HL-60 (cell line): Measurements from ENCODE around the gene AKT1.

Experiments used
- DNase-seq, 2 experiments: peaks; one replicate each; pipeline ENCODE4 v3.0.0-alpha.2; 2010 to 2020; ENCODE audit warnings: low read depth in 1 of 2, low spot score in 1 of 2
- H3K27ac ChIP-seq: fragments of 250-450 bp; sonication (Bioruptor Pico); replicated peaks from 2 replicates; pipeline ENCODE4 v1.5.1; 2020; ENCODE audit warnings: mild to moderate bottlenecking, moderate library complexity
- H3K27me3 ChIP-seq: fragments of 250-450 bp; sonication (Bioruptor Pico); 2 replicates; pipeline ENCODE4 v1.5.1; 2021; ENCODE audit warnings: mild to moderate bottlenecking, moderate library complexity; ENCODE audit not compliant: insufficient read depth, poor library complexity, severe bottlenecking
- H3K4me3 ChIP-seq: replicated peaks from 2 replicates; pipeline ENCODE4 v1.5.1; 2011; ENCODE audit warnings: mild to moderate bottlenecking, control low read depth, low read length; ENCODE audit not compliant: insufficient read depth
- CTCF ChIP-seq: IDR thresholded peaks from one replicate; pipeline ENCODE4 v1.5.1; 2011; ENCODE audit warnings: low read length, control low read depth, inconsistent platforms; ENCODE audit not compliant: insufficient read depth
- GABPA ChIP-seq: IDR thresholded peaks from 2 replicates; pipeline ENCODE4 v1.6.1; 2012; ENCODE audit warnings: low read depth
- POLR2AphosphoS5 ChIP-seq: IDR thresholded peaks from 2 replicates; pipeline ENCODE4 v1.6.1; 2012; ENCODE audit warnings: low read depth
- REST ChIP-seq: IDR thresholded peaks from 2 replicates; pipeline ENCODE4 v1.6.1; 2012; ENCODE audit warnings: low read depth; ENCODE audit not compliant: insufficient replicate concordance
- SPI1 ChIP-seq: IDR thresholded peaks from 2 replicates; pipeline ENCODE4 v1.6.1; 2012; ENCODE audit warnings: low read depth, mild to moderate bottlenecking, borderline replicate concordance

Gene AKT1

GRCh38 chr14:104824353-104824997, 28.9 kb upstream of the AKT1 start:
- no peak for DNase-seq
- TF ChIP-seq SPI1 (no peak), GABPA (no peak), POLR2AphosphoS5 (no peak), CTCF (no peak), REST (no peak)
- H3K27me3 ChIP-seq: peaks cover 9% of the 10 kb centered on the region
- H3K27ac ChIP-seq: no peak overlapping the region
- H3K4me3 ChIP-seq: no peak overlapping the region

GRCh38 chr14:104822821-104823615, 27.5 kb upstream of the AKT1 start:
- no peak for TF ChIP-seq REST
- no peak for TF ChIP-seq GABPA
- no peak for TF ChIP-seq CTCF
- no peak for TF ChIP-seq SPI1
- no peak for TF ChIP-seq POLR2AphosphoS5
- H3K4me3 ChIP-seq: no peak overlapping the region
- no peak for DNase-seq
- H3K27me3 ChIP-seq: peaks cover 9% of the 10 kb centered on the region
- no peak overlapping the region for H3K27ac ChIP-seq

- TF ChIP-seq REST (no peak), CTCF (no peak), GABPA (no peak), SPI1 (no peak), POLR2AphosphoS5 (no peak)
- peaks cover 5% of the 10 kb centered on the region for H3K27me3 ChIP-seq
- DNase-seq: no peak
- no peak overlapping the region for H3K27ac ChIP-seq
- H3K4me3 ChIP-seq: no peak overlapping the region
These were observed 26.5 kb upstream of the AKT1 start for GRCh38 chr14:104821971-104822608.
